Measurements from ENCODE around the gene MAP3K21.

MAP3K21 gene

DNA sequence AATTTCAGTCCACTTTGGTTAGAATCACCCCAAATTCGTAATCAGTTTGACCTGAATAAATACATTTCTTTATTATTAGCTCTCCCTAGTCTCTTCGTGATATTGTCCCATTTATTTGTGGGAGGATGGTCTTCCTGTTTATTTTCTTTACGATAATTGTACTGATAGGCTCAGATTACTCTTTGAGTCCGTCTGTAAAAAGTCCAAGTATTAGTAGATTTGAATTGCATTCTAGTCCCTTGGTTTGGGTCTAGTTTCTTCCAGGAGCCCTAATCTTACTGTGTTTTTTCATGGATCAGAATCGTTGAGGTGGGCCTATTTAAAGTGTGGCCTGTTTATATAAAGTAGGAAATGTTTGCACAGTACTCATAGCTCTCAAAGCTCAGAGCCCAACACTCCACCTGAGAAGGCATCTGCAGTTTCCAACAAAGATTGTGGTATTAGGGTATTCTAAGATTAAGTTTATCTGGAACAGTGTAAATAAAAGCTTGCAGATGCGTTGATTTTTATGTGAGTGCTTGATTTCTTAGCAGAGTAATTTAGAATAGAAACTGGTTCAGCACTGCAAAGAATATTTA, 33.1 kb downstream of the MAP3K21 start:
- DNase-seq = no peak

DNA sequence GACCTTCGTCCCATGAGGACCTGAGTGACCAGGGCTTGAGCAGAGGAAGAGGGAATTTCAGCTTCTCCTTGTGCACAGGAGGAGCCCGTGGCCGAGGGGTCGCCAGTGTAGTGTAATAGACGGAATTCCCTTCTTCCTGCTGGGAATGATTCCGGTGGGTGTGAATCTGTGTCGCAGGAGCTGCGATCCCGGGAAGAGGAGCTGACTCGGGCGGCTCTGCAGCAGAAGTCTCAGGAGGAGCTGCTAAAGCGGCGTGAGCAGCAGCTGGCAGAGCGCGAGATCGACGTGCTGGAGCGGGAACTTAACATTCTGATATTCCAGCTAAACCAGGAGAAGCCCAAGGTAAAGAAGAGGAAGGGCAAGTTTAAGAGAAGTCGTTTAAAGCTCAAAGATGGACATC, 34.4 kb downstream of the MAP3K21 start:
- no peak for DNase-seq

DNA sequence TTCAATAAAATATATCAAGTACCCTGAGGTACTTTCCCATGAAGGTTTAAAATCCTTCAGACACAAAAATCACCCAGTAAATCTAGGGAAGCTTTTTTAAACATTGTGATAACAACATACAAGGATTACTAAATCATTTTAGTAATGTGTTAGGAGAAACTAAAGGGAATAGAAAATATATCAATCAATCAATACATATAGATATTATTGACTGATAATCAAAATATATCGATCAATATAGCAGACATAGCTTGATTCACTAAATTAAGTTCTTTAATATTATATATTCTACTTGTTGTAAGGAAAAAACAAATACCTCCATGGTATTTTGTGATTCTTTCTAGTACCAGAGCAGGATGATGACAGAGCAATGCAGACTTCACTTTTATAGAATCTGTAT, 35.2 kb downstream of the MAP3K21 start:
- no peak for DNase-seq

DNA sequence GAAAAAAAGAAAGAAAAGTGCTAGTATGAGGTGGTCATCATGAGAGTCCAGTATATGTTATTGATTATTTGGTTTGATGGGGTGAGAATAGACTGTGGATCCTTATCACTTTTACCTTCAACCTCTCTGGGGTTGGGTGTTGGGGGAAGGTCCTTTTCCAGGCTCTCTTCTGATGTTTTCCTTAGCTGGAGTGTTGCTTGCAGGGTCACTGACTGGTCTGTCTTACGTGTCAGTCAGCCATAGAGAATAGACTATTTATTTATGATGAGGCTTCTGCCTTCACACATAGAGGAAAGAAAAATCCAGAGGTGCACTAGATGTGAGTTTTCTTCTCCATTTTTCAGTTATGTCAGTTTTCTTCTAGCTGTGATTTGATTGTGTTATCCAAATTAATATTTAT, 36.5 kb downstream of the MAP3K21 start:
- no peak for DNase-seq

DNA sequence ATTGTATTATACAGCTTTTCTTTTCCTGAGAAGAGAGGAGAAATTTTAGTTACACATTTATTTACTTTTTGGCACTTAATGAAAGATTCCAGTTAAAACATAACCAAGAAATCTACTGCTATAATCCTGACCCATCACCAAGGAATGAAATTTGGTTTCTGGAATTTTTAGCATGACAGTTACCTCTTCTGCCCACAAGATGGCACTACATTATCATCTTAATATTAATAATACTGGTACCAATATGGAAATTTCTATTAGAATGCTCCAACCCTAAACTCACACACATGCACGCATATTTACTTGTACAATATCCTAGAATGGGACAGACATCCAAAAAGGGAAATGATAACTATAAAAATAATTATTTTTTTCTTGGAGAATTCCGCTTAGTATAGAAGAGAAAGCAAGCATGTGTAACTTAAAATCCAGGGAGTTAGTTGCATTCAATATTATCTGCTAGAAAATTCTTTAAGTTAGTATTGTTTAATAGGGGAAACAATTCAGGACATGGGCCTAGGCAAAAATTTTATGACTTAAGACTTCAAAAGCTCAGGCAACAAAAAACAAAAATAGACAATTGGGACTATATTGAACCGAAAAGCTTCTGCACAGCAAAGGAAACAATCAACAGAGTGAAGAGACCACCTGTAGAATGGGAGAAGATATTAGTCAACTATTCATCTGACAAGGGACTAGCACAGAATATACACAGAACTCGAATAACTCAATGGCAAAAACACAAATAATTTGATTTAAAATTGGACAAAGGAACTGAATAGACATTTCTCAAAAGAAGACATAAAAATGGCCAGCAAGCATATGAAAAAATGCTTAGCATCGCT, 37.4 kb downstream of the MAP3K21 start:
- DNase-seq = peak; percentile 6 to 10

DNA sequence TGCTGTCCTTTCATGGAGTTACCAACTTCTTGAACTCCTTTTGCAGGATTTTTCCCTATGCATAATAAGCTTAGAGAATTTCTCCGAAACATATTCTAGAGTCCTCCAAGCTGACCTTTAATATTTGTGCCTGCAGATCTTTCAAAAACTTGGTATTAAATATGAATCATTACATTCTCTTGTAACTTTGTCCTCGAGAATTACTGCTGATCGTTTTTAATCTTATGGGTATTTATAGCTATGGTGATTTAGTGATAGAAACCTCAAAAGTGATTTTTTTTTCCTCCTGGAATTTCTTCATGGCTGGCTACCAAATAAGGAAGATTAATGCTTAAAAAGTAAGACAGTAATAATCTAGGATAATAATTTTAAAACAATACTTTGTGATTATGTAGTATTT, 39.1 kb downstream of the MAP3K21 start:
- no peak for DNase-seq

DNA sequence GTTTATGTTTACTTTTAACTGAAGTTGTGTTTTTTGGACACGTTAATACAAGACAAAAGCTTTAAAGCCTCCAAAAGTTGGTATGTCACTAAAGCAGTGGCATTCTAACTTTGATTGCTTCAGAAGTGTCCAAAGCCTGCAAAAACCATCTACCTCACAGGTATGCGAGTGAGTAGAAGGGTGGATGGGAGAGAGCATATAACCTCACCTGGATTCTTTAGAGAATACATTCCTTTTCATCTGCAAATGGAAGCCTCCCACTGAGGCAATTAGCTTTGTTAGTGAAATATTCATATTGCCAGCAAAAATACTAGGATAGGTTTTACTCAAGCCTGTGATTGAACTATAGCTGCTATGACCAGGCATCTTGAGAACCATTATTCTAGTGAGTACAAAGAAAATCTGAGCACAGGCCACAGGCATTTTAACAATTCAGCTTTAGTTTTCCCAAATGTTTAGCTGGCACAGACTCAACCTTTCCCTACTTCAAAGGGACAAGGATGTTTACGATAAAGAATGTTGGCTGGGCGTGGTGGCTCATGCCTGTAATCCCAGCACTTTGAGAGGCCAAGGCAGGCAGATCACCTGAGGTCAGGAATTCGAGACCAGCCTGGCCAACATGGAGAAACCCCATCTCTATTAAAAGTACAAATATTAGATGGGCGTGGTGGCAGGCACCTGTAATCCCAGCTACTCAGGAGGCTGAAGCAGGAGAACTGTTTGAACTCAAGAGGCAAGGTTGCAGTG, 39.7 kb downstream of the MAP3K21 start:
- no peak for DNase-seq

DNA sequence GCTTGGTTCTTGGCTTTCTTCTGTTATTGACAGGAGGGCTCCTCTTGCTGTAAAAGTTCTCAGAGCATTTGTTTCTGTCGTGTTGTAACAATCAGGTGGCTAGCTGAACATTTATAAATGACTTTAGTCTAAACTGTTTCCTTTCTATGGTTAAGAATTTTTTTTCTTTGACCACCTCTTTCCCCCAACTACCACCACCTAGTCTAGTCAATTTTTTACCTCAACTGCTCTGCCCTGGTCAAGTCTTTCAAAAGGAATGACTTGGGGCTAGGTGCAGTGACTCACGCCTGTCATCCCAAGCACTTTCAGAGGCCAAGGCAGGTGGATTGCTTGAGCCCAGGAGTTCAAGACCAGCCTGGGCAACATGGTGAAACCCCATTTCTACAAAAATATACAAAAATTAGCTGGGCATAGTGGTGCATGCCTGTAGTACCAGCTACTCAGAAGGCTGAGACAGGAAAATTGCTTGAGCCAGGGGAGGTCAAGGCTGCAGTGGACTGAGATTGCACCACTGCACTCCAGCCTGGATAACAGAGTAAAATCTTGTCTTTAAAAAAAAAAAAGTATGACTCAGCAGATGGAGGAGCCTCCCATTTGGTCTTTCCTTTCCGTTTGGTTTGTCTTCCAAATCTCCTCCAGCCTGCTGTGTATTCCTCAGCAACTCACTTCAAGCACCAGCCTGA, 40.7 kb downstream of the MAP3K21 start:
- DNase-seq = no peak

DNA sequence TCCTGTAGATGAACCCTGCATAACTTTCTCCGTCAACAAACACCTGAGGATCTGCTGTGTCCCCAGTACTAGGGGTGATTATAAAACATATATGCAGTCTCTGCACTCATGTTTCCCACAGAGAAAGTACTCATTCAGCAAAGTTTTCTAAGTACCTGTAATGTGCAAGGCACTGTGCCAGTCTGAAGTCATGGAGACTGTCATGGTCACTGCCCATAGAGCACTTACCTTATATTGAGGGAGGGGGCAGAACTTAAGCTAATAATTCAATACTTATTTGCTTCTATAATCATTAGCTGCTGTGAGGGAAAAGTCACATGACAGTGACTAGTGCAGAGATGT, 41.2 kb downstream of the MAP3K21 start:
- no peak for DNase-seq

DNA sequence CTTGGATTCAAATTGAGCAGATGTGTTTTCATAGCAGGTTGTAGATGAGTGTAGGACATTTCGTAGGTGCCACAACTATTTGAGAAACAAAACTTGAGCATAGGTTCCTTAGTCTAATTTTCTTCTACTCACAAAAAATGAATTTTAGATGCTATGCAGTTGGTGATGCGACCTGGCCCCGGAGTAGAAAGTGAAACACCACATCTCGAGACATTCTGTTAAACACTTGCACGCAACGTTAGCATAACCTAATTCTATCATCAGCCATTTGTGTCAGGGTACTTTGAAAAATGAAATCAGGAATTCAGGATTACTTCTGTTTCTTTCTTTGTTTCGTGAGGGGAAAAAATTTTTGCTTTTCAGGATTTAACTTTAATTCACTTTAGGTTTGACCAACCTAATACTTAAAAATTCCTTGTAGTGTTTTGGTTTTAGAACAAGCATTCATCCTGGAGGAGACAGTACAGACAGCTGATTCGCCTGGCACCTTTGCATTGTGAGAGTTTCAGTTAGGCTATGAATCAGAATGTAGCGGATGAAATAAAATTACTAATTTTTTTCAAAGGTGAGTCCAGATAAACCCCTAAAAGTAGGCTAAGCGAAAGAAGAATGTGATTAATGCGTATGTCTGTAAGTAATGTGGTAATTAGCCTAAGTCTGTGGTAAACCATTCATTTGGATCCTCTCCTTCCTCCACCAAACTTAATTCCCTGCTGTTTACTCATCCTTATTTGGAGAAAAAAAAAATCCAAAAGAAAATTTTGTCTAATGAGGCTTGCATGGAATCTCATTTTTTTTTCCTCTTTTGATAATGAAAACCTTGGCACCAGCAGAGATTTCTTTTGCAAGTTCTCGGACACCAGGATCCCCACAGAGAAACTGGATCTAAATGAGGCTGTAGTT, 44.9 kb downstream of the MAP3K21 start:
- no peak for DNase-seq

DNA sequence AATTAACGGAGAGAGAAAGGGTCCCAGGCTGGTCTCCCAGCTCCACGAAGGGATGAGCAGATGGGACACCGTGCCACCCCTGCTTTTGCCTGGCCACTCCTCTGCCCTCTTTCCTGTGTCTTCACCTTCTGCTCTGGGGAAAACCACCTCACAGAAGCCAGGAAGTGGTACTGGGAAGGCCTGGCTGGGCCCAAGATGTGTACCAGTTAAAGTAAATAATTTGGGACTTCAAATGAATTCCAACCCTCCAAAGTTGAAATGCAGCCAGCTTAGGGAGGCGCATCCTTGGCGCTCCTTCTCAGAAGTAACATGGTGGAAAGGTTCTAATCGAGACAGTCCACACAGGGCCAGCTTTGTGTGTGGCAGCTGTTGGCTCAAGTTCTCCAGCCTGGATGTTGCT, 45.7 kb downstream of the MAP3K21 start:
- DNase-seq = no peak

DNA sequence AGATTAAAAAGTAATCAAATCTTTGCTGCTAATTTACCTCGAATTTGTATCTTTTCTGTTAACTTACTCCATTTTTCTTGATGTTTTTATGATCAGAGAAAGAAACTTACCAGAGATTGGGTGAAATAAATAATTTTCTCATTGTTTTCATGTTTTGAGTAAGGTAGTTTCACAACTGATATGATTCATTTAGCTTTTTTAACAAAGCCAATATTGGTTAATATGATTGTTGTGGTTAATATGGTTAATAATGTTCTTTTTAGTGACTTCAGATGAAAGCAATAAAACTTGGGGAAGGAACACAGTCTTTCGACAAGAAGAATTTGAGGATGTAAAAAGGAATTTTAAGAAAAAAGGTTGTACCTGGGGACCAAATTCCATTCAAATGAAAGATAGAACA, 48.1 kb downstream of the MAP3K21 start:
- no peak for DNase-seq

DNA sequence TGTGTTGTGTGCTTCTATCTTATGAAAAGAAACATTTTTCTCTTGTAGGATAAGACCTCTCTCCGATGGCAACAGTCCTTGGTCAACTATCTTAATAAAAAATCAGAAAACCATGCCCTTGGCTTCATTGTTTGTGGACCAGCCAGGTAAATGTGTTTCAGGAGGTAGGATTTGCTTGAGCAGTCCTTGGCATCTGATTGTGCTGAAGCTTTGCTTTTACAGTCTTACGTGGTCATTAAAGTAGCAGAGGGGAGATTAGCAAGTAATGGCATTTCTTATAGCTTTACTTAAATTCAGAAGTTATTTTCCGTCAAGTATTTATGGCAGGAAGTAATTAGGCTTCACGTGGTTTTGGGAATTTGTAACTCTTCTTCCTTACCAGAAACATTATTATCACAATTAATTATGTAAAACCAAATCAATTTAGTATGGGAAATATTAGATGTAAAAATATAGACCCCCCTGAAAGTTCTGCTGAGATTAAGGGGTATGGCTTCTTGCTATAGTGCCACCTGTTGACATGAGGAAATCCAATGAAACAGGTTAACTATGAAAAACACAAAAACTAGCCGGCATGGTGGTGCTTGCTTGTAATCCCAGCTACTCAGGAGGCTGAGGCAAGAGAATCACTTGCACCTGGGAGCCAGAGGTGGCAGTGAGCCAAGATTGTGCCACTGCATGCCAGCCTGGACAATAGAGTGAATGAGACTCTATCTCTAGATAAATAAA, 49.0 kb downstream of the MAP3K21 start:
- DNase-seq = no peak

DNA sequence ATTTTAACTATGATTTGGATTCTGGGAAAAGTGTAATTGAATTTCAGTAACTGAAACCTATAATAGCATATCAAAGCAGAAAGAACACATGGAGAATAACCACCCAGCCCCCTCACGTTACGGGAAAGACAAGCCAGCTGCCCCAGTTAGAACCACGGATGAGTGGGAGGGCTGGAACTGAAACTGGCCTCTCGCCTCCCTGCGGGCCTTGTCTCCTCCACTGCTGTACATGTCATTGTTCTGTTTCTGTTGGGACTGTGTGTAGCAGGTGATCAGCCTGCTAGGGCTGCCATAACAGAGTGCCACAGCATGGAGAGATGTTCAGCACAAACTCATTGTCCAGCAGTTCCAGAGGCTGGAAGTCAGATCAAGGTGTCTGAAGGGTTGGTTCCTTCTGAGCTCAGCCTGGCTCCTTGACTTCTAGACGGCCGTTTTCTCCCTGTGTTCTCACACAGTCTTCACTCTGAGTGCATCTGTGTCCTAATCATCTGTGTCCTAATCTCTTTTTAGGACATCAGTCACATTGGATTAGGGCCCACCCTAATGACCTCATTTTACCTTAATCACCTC, 52.4 kb downstream of the MAP3K21 start:
- no peak for DNase-seq

DNA sequence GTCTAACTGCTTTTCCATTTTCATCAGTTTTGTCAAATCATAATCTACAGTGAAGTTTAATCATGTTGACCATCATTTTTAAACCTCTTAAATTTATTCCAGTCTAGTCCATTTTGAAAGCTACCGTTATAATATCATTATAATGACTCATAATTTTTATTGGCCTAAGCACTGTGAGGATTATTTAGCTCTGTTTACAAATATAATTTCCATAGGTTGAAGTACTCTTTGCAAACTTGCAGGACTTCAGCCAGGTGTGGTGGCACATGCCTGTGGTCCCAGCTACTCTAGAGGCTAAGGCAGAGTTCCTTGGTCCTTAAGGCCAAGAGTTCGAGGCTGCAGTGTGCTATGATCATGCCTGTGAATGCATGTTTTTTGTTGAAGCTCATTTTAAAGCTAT, 54.3 kb downstream of the MAP3K21 start:
- no peak for DNase-seq

DNA sequence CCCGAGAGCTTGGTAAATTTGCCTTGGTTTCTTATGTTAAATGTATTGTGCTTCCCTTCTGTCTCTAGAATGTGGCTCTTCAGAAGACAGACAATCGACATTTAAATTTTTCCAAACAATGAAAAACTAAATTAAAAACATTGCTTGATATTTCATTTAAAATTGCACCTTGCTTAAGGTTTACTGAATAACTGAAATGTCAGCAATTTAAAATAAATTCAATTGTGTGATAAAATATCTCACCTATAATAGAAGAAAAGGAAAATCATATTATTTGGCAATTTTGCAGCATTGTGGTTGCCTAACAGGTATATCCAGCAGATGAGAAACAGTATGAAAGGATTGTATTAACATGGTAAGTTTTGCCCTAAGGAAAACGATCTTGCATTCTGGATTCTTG, 56.5 kb downstream of the MAP3K21 start:
- no peak for DNase-seq

DNA sequence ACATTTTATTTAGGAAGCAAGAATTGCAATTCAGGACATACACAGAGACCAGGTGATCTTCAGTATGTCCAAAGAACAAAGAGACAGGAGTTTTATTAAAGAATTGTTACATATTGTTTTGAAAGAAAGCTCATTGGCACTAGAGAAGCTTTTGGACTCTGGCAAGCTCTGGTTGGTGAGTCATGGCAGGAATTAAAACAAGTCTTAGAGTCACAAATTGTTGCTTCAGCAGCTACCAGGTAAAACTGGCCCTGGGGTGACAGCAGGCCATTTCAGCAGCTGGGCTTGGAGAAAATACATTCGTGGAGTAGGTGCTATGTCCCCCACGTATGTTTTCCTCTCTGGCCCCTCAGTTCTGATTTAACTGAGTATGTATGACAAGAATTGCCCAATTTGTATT, 58.8 kb downstream of the MAP3K21 start:
- no peak for DNase-seq

DNA sequence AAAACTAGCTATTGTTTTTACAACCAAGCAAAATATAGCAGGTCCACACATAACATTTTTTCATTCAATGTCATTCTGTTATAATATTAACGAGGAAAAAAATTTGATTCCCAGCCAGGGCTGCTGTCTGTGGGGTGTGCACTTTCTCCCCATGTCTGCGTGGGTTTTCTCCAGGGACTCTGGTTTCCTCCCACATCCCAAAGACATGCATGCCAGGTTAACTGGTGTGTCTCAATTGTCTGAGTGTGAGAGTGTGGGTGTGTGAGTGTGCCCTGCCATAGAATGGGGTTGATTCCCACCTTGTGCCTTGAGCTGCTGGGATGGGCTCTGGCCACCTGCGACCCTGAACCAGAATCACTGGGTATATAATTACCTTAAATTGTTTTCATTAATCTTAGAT, 60.1 kb downstream of the MAP3K21 start:
- DNase-seq = no peak

DNA sequence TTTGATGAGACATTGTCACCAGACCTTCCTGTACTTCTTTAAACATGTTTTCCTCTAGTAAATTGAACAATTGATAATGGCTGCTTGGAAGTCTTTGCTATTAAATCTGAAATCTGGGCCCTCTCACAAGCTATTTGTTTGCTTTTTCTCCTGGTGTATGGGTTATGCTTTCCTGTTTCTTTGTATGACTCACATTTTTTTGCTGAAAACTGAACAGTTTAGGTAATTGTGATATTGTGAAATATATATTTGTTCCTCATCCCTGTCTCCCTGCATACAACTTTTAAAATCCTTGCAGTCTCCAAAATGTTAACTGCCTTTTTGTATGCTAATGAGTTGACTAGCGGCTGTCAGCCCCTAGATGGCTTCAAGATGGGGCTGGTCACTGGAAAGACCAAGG, 61.6 kb downstream of the MAP3K21 start:
- no peak for DNase-seq

DNA sequence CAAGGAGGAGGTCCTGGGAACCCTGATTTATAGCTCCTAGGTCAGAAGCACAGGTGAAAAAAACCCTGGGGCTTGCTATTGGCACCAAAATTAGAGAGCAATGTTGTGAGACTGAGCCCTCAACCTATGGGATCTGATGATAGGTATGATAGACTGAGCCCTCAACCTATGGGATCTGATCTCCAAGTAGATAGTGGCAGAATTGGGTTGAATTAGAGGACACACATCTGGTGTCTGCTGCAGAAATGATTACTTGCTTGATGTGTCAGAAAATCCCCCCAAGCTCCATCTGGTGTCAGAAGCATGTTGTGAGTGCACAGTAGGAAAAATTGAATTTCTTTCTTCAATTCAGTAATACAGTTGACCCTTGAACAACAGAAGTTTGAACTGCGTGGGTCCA, 62.4 kb downstream of the MAP3K21 start:
- DNase-seq = no peak
